ENCODE results near the gene LRRIQ1. TPM values are rescaled to one million over a fixed set of nuclear protein-coding genes. Genes with fewer than 3 reads are reported as not detected.

LRRIQ1 gene
- total and polyA plus RNA-seq, 2 donors (not counting 1 experiment from before 2014, with no cell fraction given), result not detected

GRCh38 chr12:85155791-85156190 is 119.6 kb downstream of the LRRIQ1 start:
- H3K9me3 Mint-ChIP-seq (ENCODE audit: insufficient read depth), result no peaks in the 10 kb centered on the region
- WGBS (ENCODE audit: insufficient coverage), result no CpG with 5 or more reads among the region's 2 CpGs
- ATAC-seq (ENCODE audit: low read depth) (no peak), DNase-seq (no peak)
- POLR2A ChIA-PET, result no interaction called here
- no peak overlapping the region for H3K27ac ChIP-seq (ENCODE audit: low read length in 2 of 2)
- TF ChIP-seq CTCF (IDR thresholded peaks at IDR 0.05) (no peak), EZH2 (IDR thresholded peaks at IDR 0.05; ENCODE audit: borderline replicate concordance, insufficient read depth, low read depth, low read length, poor library complexity, severe bottlenecking) (no peak)
- H3K4me1 ChIP-seq (ENCODE audit: control insufficient read depth in 2 of 2, insufficient read depth in 2 of 2, low read length in 2 of 2), result no peaks in the 10 kb centered on the region
- H3K79me2 ChIP-seq (ENCODE audit: control insufficient read depth, insufficient read depth, low read length), result no peaks in the 10 kb centered on the region
- H2AFZ ChIP-seq (ENCODE audit: insufficient read depth, low read depth, low read length, poor library complexity, severe bottlenecking), result no peak overlapping the region
- no peaks in the 10 kb centered on the region for H3K27me3 ChIP-seq (replicated peaks in 1 of 4; ENCODE audit: control extremely low read depth in 1 of 4, control insufficient read depth in 3 of 4, insufficient read depth in 4 of 4, low read length in 3 of 4)
- H3K4me3 ChIP-seq (ENCODE audit: control extremely low read depth in 1 of 5, extremely low read depth in 1 of 5, insufficient read depth in 1 of 5, low read depth in 2 of 5, low read length in 4 of 5), result no peak overlapping the region
- H3K4me2 ChIP-seq (replicated peaks; ENCODE audit: low read depth, low read length, poor library complexity, severe bottlenecking), result no peak overlapping the region
- no peaks in the 10 kb centered on the region for H3K36me3 ChIP-seq (replicated peaks in 1 of 2; ENCODE audit: control extremely low read depth in 1 of 2, control insufficient read depth in 1 of 2, extremely low read depth in 1 of 2, insufficient read depth in 2 of 2, low read length in 1 of 2)
- intact Hi-C loops (cut with micrococcal nuclease), result no loop called here
- H4K20me1 ChIP-seq (ENCODE audit: control insufficient read depth, insufficient read depth, low read length, poor library complexity, severe bottlenecking), result no peaks in the 10 kb centered on the region
- no peaks in the 10 kb centered on the region for H3K9me3 ChIP-seq (ENCODE audit: control extremely low read depth in 1 of 3, control insufficient read depth in 2 of 3, insufficient read depth in 1 of 3, low read length in 2 of 3)
- H3K4me3 Mint-ChIP-seq, result no peak overlapping the region
- H3K27ac Mint-ChIP-seq, result no peak overlapping the region
- no peaks in the 10 kb centered on the region for H3K27me3 Mint-ChIP-seq
- no peaks in the 10 kb centered on the region for H3K4me1 Mint-ChIP-seq
- CTCF ChIA-PET, result no interaction called here
- no peak overlapping the region for H3K9ac ChIP-seq (ENCODE audit: low read length)

DNA sequence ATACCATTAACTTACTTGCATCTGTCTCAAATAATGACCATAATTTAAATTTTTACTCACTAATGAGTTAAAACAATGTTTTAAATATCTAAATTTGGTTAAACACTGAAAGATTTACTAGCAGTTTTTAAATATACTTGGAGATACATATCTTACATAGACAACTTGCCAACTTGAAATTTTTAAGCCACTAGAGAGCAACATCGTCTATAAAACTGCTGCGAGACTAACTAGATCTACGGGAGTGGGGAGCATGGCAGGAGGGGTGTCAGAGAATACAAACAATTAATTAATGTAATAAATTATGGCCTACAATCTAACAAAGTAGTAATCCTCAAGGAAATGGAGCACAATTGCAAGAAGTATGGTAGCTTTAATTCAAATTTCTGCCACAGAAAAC is 120.4 kb downstream of the LRRIQ1 start:
- no peaks in the 10 kb centered on the region for H4K20me1 ChIP-seq (ENCODE audit: control insufficient read depth, insufficient read depth, low read length, poor library complexity, severe bottlenecking)
- H3K79me2 ChIP-seq (ENCODE audit: control insufficient read depth, insufficient read depth, low read length), result no peaks in the 10 kb centered on the region
- ATAC-seq (ENCODE audit: low read depth) (no peak), DNase-seq (no peak)
- no peaks in the 10 kb centered on the region for H3K9me3 ChIP-seq (ENCODE audit: control extremely low read depth in 1 of 3, control insufficient read depth in 2 of 3, insufficient read depth in 1 of 3, low read length in 2 of 3)
- no peak overlapping the region for H3K27ac ChIP-seq (ENCODE audit: low read length in 2 of 2)
- no peak overlapping the region for H3K4me3 ChIP-seq (ENCODE audit: control extremely low read depth in 1 of 5, extremely low read depth in 1 of 5, insufficient read depth in 1 of 5, low read depth in 2 of 5, low read length in 4 of 5)
- H2AFZ ChIP-seq (ENCODE audit: insufficient read depth, low read depth, low read length, poor library complexity, severe bottlenecking), result no peak overlapping the region
- ChIA-PET CTCF (no interaction called here), POLR2A (no interaction called here)
- H3K4me2 ChIP-seq (replicated peaks; ENCODE audit: low read depth, low read length, poor library complexity, severe bottlenecking), result no peak overlapping the region
- TF ChIP-seq CTCF (IDR thresholded peaks at IDR 0.05) (no peak), EZH2 (IDR thresholded peaks at IDR 0.05; ENCODE audit: borderline replicate concordance, insufficient read depth, low read depth, low read length, poor library complexity, severe bottlenecking) (no peak)
- no peaks in the 10 kb centered on the region for H3K36me3 ChIP-seq (replicated peaks in 1 of 2; ENCODE audit: control extremely low read depth in 1 of 2, control insufficient read depth in 1 of 2, extremely low read depth in 1 of 2, insufficient read depth in 2 of 2, low read length in 1 of 2)
- Mint-ChIP-seq H3K9me3 (ENCODE audit: insufficient read depth) (no peaks in the 10 kb centered on the region), H3K4me1 (no peaks in the 10 kb centered on the region), H3K4me3 (no peak overlapping the region), H3K27ac (no peak overlapping the region), H3K27me3 (no peaks in the 10 kb centered on the region)
- intact Hi-C loops (cut with micrococcal nuclease), result no loop called here
- H3K27me3 ChIP-seq (replicated peaks in 1 of 4; ENCODE audit: control extremely low read depth in 1 of 4, control insufficient read depth in 3 of 4, insufficient read depth in 4 of 4, low read length in 3 of 4), result no peaks in the 10 kb centered on the region
- H3K9ac ChIP-seq (ENCODE audit: low read length), result no peak overlapping the region
- WGBS (ENCODE audit: insufficient coverage), result no CpG with 5 or more reads among the region's 3 CpGs
- no peaks in the 10 kb centered on the region for H3K4me1 ChIP-seq (ENCODE audit: control insufficient read depth in 2 of 2, insufficient read depth in 2 of 2, low read length in 2 of 2)
